SK-N-MC (cell line): Measurements from ENCODE around the gene TRMT2A.

ENCODE experiments used
- EZH2 ChIP-seq: fragments of 200-600 bp; sonication (generic); IDR thresholded peaks from one replicate; pipeline ENCODE4 v1.6.1; 2017; ENCODE audit warnings: antibody characterized with exemption
- POLR2AphosphoS5 ChIP-seq: IDR thresholded peaks from 2 replicates; pipeline ENCODE4 v1.6.1; 2012; ENCODE audit warnings: mild to moderate bottlenecking, low read depth, low read length, borderline replicate concordance

- TF ChIP-seq EZH2 (no peak), POLR2AphosphoS5 (no peak)
These were observed 29.4 kb downstream of the TRMT2A start for GRCh38 chr22:20087319-20088262.
